PC-9 (cell line): ENCODE results near the gene BCDIN3D.

Experiments used
- EZH2 ChIP-seq: fragments of 200-600 bp; sonication (generic); IDR thresholded peaks from 2 replicates; pipeline ENCODE4 v1.8.0; 2017; ENCODE audit warnings: antibody characterized with exemption, low read depth
- TF ChIP-seq, protein P1 (sequence below): fragments of 200-600 bp; sonication (generic); conservative IDR thresholded peaks from 2 replicates; pipeline ENCODE4 v1.6.1; 2017; ENCODE audit warnings: mixed run types, antibody characterized with exemption, mild to moderate bottlenecking, moderate library complexity

DNA sequence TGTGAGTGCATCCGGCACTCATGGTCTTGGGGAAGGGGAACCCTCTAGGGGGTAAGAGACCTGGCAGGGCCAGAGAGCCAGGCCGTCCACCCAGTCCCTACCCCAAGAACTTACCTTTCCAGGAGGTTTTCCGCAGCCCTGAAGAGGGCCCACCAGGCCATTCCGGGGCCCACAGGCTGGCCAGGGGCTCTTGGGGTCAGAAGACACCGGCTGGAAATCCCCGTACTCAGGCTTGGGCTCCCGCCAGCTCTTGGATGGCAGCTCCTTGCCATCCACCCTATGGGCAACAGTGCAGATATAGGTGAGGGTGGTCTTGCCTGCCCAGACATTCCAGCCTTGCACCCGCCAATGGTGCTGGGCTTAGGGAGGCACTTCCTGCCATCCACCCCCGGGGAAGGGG is 49.3 kb downstream of the BCDIN3D start:
- TF ChIP-seq, protein P1, sequence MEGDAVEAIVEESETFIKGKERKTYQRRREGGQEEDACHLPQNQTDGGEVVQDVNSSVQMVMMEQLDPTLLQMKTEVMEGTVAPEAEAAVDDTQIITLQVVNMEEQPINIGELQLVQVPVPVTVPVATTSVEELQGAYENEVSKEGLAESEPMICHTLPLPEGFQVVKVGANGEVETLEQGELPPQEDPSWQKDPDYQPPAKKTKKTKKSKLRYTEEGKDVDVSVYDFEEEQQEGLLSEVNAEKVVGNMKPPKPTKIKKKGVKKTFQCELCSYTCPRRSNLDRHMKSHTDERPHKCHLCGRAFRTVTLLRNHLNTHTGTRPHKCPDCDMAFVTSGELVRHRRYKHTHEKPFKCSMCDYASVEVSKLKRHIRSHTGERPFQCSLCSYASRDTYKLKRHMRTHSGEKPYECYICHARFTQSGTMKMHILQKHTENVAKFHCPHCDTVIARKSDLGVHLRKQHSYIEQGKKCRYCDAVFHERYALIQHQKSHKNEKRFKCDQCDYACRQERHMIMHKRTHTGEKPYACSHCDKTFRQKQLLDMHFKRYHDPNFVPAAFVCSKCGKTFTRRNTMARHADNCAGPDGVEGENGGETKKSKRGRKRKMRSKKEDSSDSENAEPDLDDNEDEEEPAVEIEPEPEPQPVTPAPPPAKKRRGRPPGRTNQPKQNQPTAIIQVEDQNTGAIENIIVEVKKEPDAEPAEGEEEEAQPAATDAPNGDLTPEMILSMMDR = no peak
- no peak for TF ChIP-seq EZH2
